ENCODE results near the gene HEG1. TPM values are rescaled to one million over a fixed set of nuclear protein-coding genes. Genes with fewer than 3 reads are reported as not detected.

Gene HEG1
- total and polyA plus RNA-seq, 8 donors = 2.3 to 56.9 (median 21.5) TPM

- 18 to 25% (median 21%) methylated on average over 1 of the region's 1 CpG for WGBS, 5 donors
- peak in 1 of 2 donors; percentile 46 for DNase-seq
- TF ChIP-seq POLR2AphosphoS5 (IDR thresholded peaks at IDR 0.05) = no peak
Observed at GRCh38 chr3:124999317-124999716, 56.5 kb downstream of the HEG1 start.

GRCh38 chr3:124998247-124998630, 57.6 kb downstream of the HEG1 start:
- H3K27me3 ChIP-seq = no peaks in the 10 kb centered on the region
- intact Hi-C loops (cut with DNase I; ENCODE audit: low total_unique reads) = loop anchor here (5.0 to 10.0 kb wide), 2 partner anchors 169 to 437 kb away; no protein-coding TSS in a partner anchor
- DNase-seq = no peak
- H3K4me1 ChIP-seq = peaks cover 15 to 65% (median 39%) of the 10 kb centered on the region in 4 donors
- H3K27ac ChIP-seq = peak overlapping the region in 1 of 5 donors; percentile 18
- no peaks in the 10 kb centered on the region for H3K9me3 ChIP-seq
- peaks cover 3 to 83% (median 58%) of the 10 kb centered on the region in 4 donors for H3K36me3 ChIP-seq
- no peak overlapping the region for H3K4me3 ChIP-seq
- 89 to 96% (median 91%) methylated on average over 3 of the region's 3 CpGs for WGBS, 5 donors
- TF ChIP-seq POLR2AphosphoS5 (IDR thresholded peaks at IDR 0.05) = no peak
- no peak for TF ChIP-seq POLR2A (IDR thresholded peaks at IDR 0.05)
- no peak for TF ChIP-seq CTCF (IDR thresholded peaks at IDR 0.05)
- no peak for TF ChIP-seq EP300 (IDR thresholded peaks at IDR 0.05)

More at GRCh38 chr3:124999317-124999716, 56.5 kb downstream of the HEG1 start:
- H3K36me3 ChIP-seq = peaks cover 3 to 86% (median 57%) of the 10 kb centered on the region in 4 donors
- intact Hi-C loops (cut with DNase I; ENCODE audit: low total_unique reads) = loop anchor here (5.0 to 10.0 kb wide), 2 partner anchors 168 to 435 kb away; no protein-coding TSS in a partner anchor
- no peaks in the 10 kb centered on the region for H3K27me3 ChIP-seq
- H3K27ac ChIP-seq = peak overlapping the region in 1 of 5 donors; percentile 29
- H3K9me3 ChIP-seq = no peaks in the 10 kb centered on the region
- peaks cover 15 to 75% (median 48%) of the 10 kb centered on the region in 4 donors for H3K4me1 ChIP-seq
- no peak overlapping the region for H3K4me3 ChIP-seq

- WGBS, 5 donors = 74 to 87% (median 81%) methylated on average over 21 of the region's 21 CpGs
- H3K4me1 ChIP-seq = peaks cover 15 to 58% (median 32%) of the 10 kb centered on the region in 4 donors
- intact Hi-C loops (cut with DNase I; ENCODE audit: low total_unique reads) = loop anchor here (5.0 to 10.0 kb wide), 2 partner anchors 170 to 437 kb away; no protein-coding TSS in a partner anchor
- H3K9me3 ChIP-seq = no peaks in the 10 kb centered on the region
- peaks cover 3 to 78% (median 55%) of the 10 kb centered on the region in 4 donors for H3K36me3 ChIP-seq
- peak overlapping the region in 1 of 5 donors; percentile 18 for H3K27ac ChIP-seq
- H3K4me3 ChIP-seq = no peak overlapping the region
- TF ChIP-seq POLR2AphosphoS5 (IDR thresholded peaks at IDR 0.05) (no peak), EP300 (IDR thresholded peaks at IDR 0.05) (no peak), POLR2A (IDR thresholded peaks at IDR 0.05) (no peak), CTCF (IDR thresholded peaks at IDR 0.05) (no peak)
- no peak for DNase-seq
- no peaks in the 10 kb centered on the region for H3K27me3 ChIP-seq
Observed at GRCh38 chr3:124997303-124998246, 58.2 kb downstream of the HEG1 start.

DNA sequence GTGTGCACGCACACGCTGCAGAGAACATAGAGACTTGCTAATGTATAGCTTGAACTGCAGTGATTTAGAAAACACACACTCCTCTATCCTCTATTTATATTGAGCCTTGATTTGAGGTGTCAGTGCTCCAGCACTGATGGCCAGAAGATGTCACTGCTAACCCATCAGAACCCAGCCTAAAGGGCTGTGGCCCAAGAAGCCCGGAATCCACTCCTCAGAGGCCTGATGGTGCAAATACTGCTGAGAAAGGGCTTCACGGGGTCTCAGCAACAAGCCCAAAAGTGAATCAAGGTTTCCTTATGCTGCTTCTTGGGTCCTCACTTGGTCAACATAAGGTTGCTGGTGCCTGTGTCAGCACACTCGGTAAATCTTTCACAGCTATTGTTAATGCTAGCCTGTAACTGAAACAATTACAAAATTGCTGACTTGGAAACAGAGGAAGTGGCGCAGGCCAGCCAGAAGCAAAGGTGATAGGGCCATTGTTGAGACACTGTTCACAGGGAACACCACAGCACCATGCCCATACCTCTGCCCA, 60.3 kb downstream of the HEG1 start:
- Histone ChIP-seq H3K36me3 (peaks cover 3 to 77% (median 54%) of the 10 kb centered on the region in 4 donors), H3K9me3 (no peaks in the 10 kb centered on the region), H3K4me1 (peaks cover 13 to 37% (median 25%) of the 10 kb centered on the region in 4 donors), H3K4me3 (no peak overlapping the region), H3K27ac (peak overlapping the region in 4 of 5 donors; percentile 3 to 51 (median 17)), H3K27me3 (no peaks in the 10 kb centered on the region)
- DNase-seq = peak; percentile 55 to 88
- intact Hi-C loops (cut with DNase I; ENCODE audit: low total_unique reads) = loop anchor here (5.0 to 10.0 kb wide), 2 partner anchors 172 to 439 kb away; no protein-coding TSS in a partner anchor
- peak in 4 of 7 experiments; percentile 44 to 68 (median 56) for TF ChIP-seq CTCF (IDR thresholded peaks at IDR 0.05)
- TF ChIP-seq POLR2A (IDR thresholded peaks at IDR 0.05) = no peak
- no peak for TF ChIP-seq POLR2AphosphoS5 (IDR thresholded peaks at IDR 0.05)
- 39 to 46% (median 45%) methylated on average over 5 to 6 of the region's 6 CpGs for WGBS, 5 donors

Data from stomach (tissue), 9 donors.